Measurements from ENCODE around the gene GJB5. TPM values are rescaled to one million over a fixed set of nuclear protein-coding genes. Genes with fewer than 3 reads are reported as not detected.

Gene GJB5
- total and polyA plus RNA-seq, 9 of the 15 experiments (the other 6 are each of a cell fraction or from before 2014, with no cell fraction given) = 0.04 TPM; not detected in 8

DNA sequence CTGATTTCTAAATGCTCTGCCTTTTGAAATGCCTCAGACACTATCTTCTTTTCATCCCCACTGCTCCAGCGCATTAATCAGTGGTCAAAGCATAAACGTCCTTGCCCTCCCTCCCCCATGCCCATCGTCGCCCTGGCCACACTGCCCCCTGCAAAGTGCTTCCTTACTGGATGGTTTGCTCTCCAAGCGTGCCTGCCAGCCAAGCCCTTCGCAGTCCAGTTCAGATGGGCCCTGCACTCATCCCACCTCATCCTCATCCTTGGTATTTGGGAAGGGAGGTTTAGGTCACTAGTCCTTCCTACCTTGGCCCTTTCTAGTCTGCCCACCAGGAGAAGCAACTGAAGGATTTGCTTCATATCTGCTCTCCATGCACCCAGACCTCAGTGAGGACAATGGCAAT, 41.1 kb downstream of the GJB5 start:
- WGBS (ENCODE audit: insufficient coverage, low coverage, missing lambda C conversion rate) = 2% methylated on average over 6 of the region's 6 CpGs
- Histone ChIP-seq H3K79me2 (ENCODE audit: control insufficient read depth, insufficient read depth, low read length) (no peaks in the 10 kb centered on the region), H3K27ac (ENCODE audit: extremely low read depth, low read depth, low read length) (no peak overlapping the region), H3K9ac (ENCODE audit: insufficient read depth in 1 of 2, low read depth in 2 of 2, low read length in 2 of 2) (no peak overlapping the region), H3K9me3 (replicated peaks; ENCODE audit: control insufficient read depth, insufficient read depth, low read depth, low read length) (no peaks in the 10 kb centered on the region), H3K9me1 (ENCODE audit: control insufficient read depth, insufficient read depth, low read length) (no peaks in the 10 kb centered on the region), H3K4me1 (replicated peaks in 1 of 2; ENCODE audit: control insufficient read depth in 2 of 2, insufficient read depth in 2 of 2, low read length in 2 of 2) (peaks cover 0 to 3% of the 10 kb centered on the region in 2 experiments; a peak in 1 of 5 replicates), H3K27me3 (ENCODE audit: control insufficient read depth in 2 of 2, insufficient read depth in 2 of 2, low read length in 2 of 2) (peaks cover 37 to 77% of the 10 kb centered on the region in 2 experiments), H3K36me3 (ENCODE audit: control insufficient read depth, insufficient read depth, low read length) (no peaks in the 10 kb centered on the region), H3K4me3 (no peak overlapping the region), H2AFZ (ENCODE audit: low read depth, low read length) (no peak overlapping the region), H3K4me2 (ENCODE audit: insufficient read depth, low read length) (no peak overlapping the region), H4K20me1 (replicated peaks; ENCODE audit: control insufficient read depth, insufficient read depth, low read length) (no peaks in the 10 kb centered on the region; the same call in 1 of the 2 replicates)
- no TSS peak for BruUV-seq (replicated peaks)
- ATAC-seq (no peak), FAIRE-seq (no peak), DNase-seq (ENCODE audit: extremely low read depth in 1 of 4, low spot score in 3 of 4) (no peak)
- in situ Hi-C loops (cut with MboI) (no loop called here), intact Hi-C loops (cut with micrococcal nuclease) (no loop called here)
- CTCF ChIA-PET (ENCODE audit: low intra/inter-chr PET ratio) = no interaction called here
- POLR2A ChIA-PET = interaction anchor here (0.8 kb wide), 1 partner anchor 983 kb away, joined by 3 read pairs; no protein-coding TSS in a partner anchor
- TF ChIP-seq ZNF384 (IDR thresholded peaks at IDR 0.05; ENCODE audit: low read depth, low read length) = no peak
- TF ChIP-seq, protein P1, sequence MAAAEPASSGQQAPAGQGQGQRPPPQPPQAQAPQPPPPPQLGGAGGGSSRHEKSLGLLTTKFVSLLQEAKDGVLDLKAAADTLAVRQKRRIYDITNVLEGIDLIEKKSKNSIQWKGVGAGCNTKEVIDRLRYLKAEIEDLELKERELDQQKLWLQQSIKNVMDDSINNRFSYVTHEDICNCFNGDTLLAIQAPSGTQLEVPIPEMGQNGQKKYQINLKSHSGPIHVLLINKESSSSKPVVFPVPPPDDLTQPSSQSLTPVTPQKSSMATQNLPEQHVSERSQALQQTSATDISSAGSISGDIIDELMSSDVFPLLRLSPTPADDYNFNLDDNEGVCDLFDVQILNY (CRISPR knock-in tag; IDR thresholded peaks at IDR 0.05) = no peak
- TF ChIP-seq PML (IDR thresholded peaks at IDR 0.05; ENCODE audit: low read length) = no peak
- TF ChIP-seq SRSF9 (IDR thresholded peaks at IDR 0.05; ENCODE audit: borderline replicate concordance, low read depth, low read length) = no peak
- no peak for TF ChIP-seq CCAR2 (IDR thresholded peaks at IDR 0.05; ENCODE audit: low read depth, low read length)
- no peak for TF ChIP-seq ZFP91 (CRISPR knock-in tag; IDR thresholded peaks at IDR 0.05)

Measured in K562 (cell line).